GM12892 (cell line): ENCODE data around the gene ANTXR1.

Source experiments
- POLR2A ChIP-seq: IDR thresholded peaks from 2 replicates; pipeline ENCODE4 v1.6.1; 2011; ENCODE audit warnings: low read depth, low read length, control low read depth
- POLR2AphosphoS5 ChIP-seq: IDR thresholded peaks from 2 replicates; pipeline ENCODE4 v1.6.1; 2011; ENCODE audit warnings: low read depth, low read length, control low read depth
- TAF1 ChIP-seq: IDR thresholded peaks from 2 replicates; pipeline ENCODE4 v1.6.1; 2011; ENCODE audit warnings: low read depth, mild to moderate bottlenecking, control low read depth, low read length, borderline replicate concordance

- TF ChIP-seq POLR2A (no peak), POLR2AphosphoS5 (no peak), TAF1 (no peak)
Measured at GRCh38 chr2:69156624-69157023, 143.6 kb downstream of the ANTXR1 start.
